Ovary (tissue), 9 donors: ENCODE results near the gene EMC8. TPM values are rescaled to one million over a fixed set of nuclear protein-coding genes. Genes with fewer than 3 reads are reported as not detected.

Experiments
- DNase-seq, 5 donors: peaks; one replicate each; pipeline ENCODE4 v3.0.0-alpha.2; 2019 to 2020
- H3K27ac ChIP-seq, 2 donors: fragments of 200-600 bp; one replicate each; pipeline versions ENCODE4 v1.5.1 to v1.8.0; 2019 to 2022
- H3K27me3 ChIP-seq: fragments of 200-600 bp; one replicate; pipeline ENCODE4 v1.8.0; 2022
- H3K36me3 ChIP-seq: fragments of 200-600 bp; sonication (generic); one replicate; pipeline ENCODE4 v1.5.1; 2019
- H3K4me1 ChIP-seq: one replicate; pipeline ENCODE4 v1.8.1; 2013; ENCODE audit warnings: mild to moderate bottlenecking, moderate library complexity; ENCODE audit not compliant: insufficient read depth
- H3K4me3 ChIP-seq: fragments of 200-600 bp; sonication (generic); one replicate; pipeline ENCODE4 v1.5.1; 2017
- H3K9me3 ChIP-seq, 2 donors: fragments of 200-600 bp in 1 of 2; sonication (generic) in 1 of 2; one replicate each; pipeline versions ENCODE4 v1.5.1 to v1.8.1; 2013 to 2019; ENCODE audit warnings: mild to moderate bottlenecking in 1 of 2, moderate library complexity in 1 of 2
- CTCF ChIP-seq, 3 donors: fragments of 450-650 bp in 2 of 3; fragments of 200-600 bp in 1 of 3; IDR thresholded peaks; one replicate each; pipeline versions ENCODE4 v1.5.1 to v1.8.0; 2016 to 2022; ENCODE audit warnings: antibody characterized with exemption in 3 of 3, mild to moderate bottlenecking in 1 of 3
- EP300 ChIP-seq: sonication (generic); formaldehyde crosslinking; IDR thresholded peaks from one replicate; pipeline ENCODE4 v1.6.1; 2017; ENCODE audit warnings: antibody characterized with exemption
- POLR2A ChIP-seq: fragments of 450-650 bp; IDR thresholded peaks from one replicate; pipeline ENCODE4 v1.6.1; 2017; ENCODE audit warnings: antibody characterized with exemption, mild to moderate bottlenecking, moderate library complexity
- WGBS, 3 donors: extraction: QIAGEN DNeasy Blood & Tissue Kit in 1 of 3; methylation state at CpG; one replicate each; pipeline versions ENCODE4 v1.1.5 to v1.1.7; 2013 to 2017; 5-methylcytosine and 5-hydroxymethylcytosine counted together
- intact Hi-C, 4 donors: fragments of 100-400 bp; cut with DNase I; formaldehyde crosslinking; loops; one replicate each; pipeline versions ENCODE4 v1.11.0 to v1.15.1; 2022 to 2023
- polyA plus RNA-seq, 2 donors: library from polyadenylated mRNA; stranded (reverse); fragments of 200-250 nt in 1 of 2; fragments of 350-450 nt in 1 of 2; fragmentation: Illumina TruSeq in 1 of 2; extraction: RNeasy Lipid Tissue Mini Kit (QIAGEN cat#74804) in 1 of 2; gene quantifications; one replicate each; pipeline ENCODE4 v1.2.3, GENCODE V29; 2013 to 2014
- total RNA-seq, 7 donors: library from RNA; depleted of rRNA in 2 of 7; stranded (reverse); fragments of >200 nt in 2 of 7; fragmentation: NEBNext Ultra II Directional in 3 of 7; extraction: Animal tissue kit (Norgen Biotek cat#: 25700) in 3 of 7; gene quantifications; one replicate each; pipeline versions ENCODE4 v1.1.0 to v1.2.4, GENCODE V29; 2016 to 2023
- donor health status: DM: no; HTN: no; CAD: no; lungs with moderate emphysema.
- donor health status: DM: no; HTN: no; CAD: no.
- donor health status: Bipolar disorder and iron deficiency.
- donor health status: DM: yes; HTN: yes; CAD: no.
- donor health status: DM: no; HTN: no; CAD: no.
- donor health status: DM: yes; HTN: yes; CAD: no.

The EMC8 gene
- total and polyA plus RNA-seq, 9 donors: 9.4 to 32.5 (median 20.2) TPM

- intact Hi-C loops: no loop called here
- TF ChIP-seq EP300 (no peak), CTCF (IDR thresholded peaks at IDR 0.05) (no peak), POLR2A (no peak)
- Histone ChIP-seq H3K36me3 (no peaks in the 10 kb centered on the region), H3K4me3 (no peak overlapping the region), H3K27me3 (no peaks in the 10 kb centered on the region), H3K27ac (no peak overlapping the region), H3K9me3 (no peaks in the 10 kb centered on the region), H3K4me1 (peaks cover 3% of the 10 kb centered on the region)
- no peak for DNase-seq
- 78 to 91% (median 80%) methylated on average over 15 of the region's 15 CpGs for WGBS, 3 donors
Observed at GRCh38 chr16:85847036-85847435, 47.7 kb upstream of the EMC8 start.

- no peaks in the 10 kb centered on the region for H3K36me3 ChIP-seq
- DNase-seq: no peak
- H3K4me3 ChIP-seq: no peak overlapping the region
- no peaks in the 10 kb centered on the region for H3K9me3 ChIP-seq
- no peak for TF ChIP-seq POLR2A
- no peak for TF ChIP-seq CTCF (IDR thresholded peaks at IDR 0.05)
- no peak for TF ChIP-seq EP300
- no peaks in the 10 kb centered on the region for H3K27me3 ChIP-seq
- peaks cover 3% of the 10 kb centered on the region for H3K4me1 ChIP-seq
- intact Hi-C loops: no loop called here
- H3K27ac ChIP-seq: no peak overlapping the region
- 81 to 85% (median 85%) methylated on average over 9 of the region's 9 CpGs for WGBS, 3 donors
Observed at GRCh38 chr16:85846461-85846860, 47.1 kb upstream of the EMC8 start.

GRCh38 chr16:85845266-85845665, 45.9 kb upstream of the EMC8 start:
- H3K36me3 ChIP-seq: no peaks in the 10 kb centered on the region
- H3K4me3 ChIP-seq: no peak overlapping the region
- H3K4me1 ChIP-seq: peaks cover 3% of the 10 kb centered on the region
- no peaks in the 10 kb centered on the region for H3K9me3 ChIP-seq
- 18 to 27% (median 24%) methylated on average over 20 of the region's 20 CpGs for WGBS, 3 donors
- TF ChIP-seq POLR2A (no peak), EP300 (no peak), CTCF (IDR thresholded peaks at IDR 0.05) (no peak)
- H3K27me3 ChIP-seq: no peaks in the 10 kb centered on the region
- no peak overlapping the region for H3K27ac ChIP-seq
- intact Hi-C loops: no loop called here
- no peak for DNase-seq

GRCh38 chr16:85844786-85845185, 45.4 kb upstream of the EMC8 start:
- peaks cover 3% of the 10 kb centered on the region for H3K4me1 ChIP-seq
- no peaks in the 10 kb centered on the region for H3K36me3 ChIP-seq
- TF ChIP-seq CTCF (IDR thresholded peaks at IDR 0.05) (no peak), POLR2A (no peak), EP300 (no peak)
- DNase-seq: no peak
- no peaks in the 10 kb centered on the region for H3K27me3 ChIP-seq
- H3K4me3 ChIP-seq: no peak overlapping the region
- intact Hi-C loops: no loop called here
- H3K9me3 ChIP-seq: no peaks in the 10 kb centered on the region
- WGBS, 3 donors: 2 to 6% (median 3%) methylated on average over 15 of the region's 15 CpGs
- no peak overlapping the region for H3K27ac ChIP-seq

- H3K4me1 ChIP-seq: peaks cover 3% of the 10 kb centered on the region
- no peak overlapping the region for H3K4me3 ChIP-seq
- no peak overlapping the region for H3K27ac ChIP-seq
- H3K36me3 ChIP-seq: no peaks in the 10 kb centered on the region
- TF ChIP-seq CTCF (IDR thresholded peaks at IDR 0.05): no peak
- no peak for TF ChIP-seq POLR2A
- no peak for TF ChIP-seq EP300
- no peaks in the 10 kb centered on the region for H3K27me3 ChIP-seq
- intact Hi-C loops: no loop called here
- no peaks in the 10 kb centered on the region for H3K9me3 ChIP-seq
- no peak for DNase-seq
Observed at GRCh38 chr16:85844169-85844481, 44.8 kb upstream of the EMC8 start.
